ENCODE data around the gene EFHC2.

EFHC2 gene

GRCh38 chrX:44130189-44130588, 213.3 kb downstream of the EFHC2 start:
- no peaks in the 10 kb centered on the region for H3K9me3 ChIP-seq (ENCODE audit: insufficient read depth, low read length)
- H3K4me3 ChIP-seq (ENCODE audit: insufficient read length, low read depth), result no peak overlapping the region
- no peak overlapping the region for H3K9ac ChIP-seq (ENCODE audit: insufficient read length, low read depth)
- no peaks in the 10 kb centered on the region for H3K4me1 ChIP-seq (ENCODE audit: insufficient read depth, insufficient read length)
- TF ChIP-seq ZNF274 (IDR thresholded peaks at IDR 0.05; ENCODE audit: low read depth, low read length) (no peak), YY1 (IDR thresholded peaks at IDR 0.05; ENCODE audit: insufficient read depth, insufficient read length) (no peak), SUZ12 (IDR thresholded peaks at IDR 0.05; ENCODE audit: extremely low read depth, insufficient read depth, insufficient read length) (no peak)
- H3K36me3 ChIP-seq (ENCODE audit: insufficient read depth, insufficient read length, low read length), result no peaks in the 10 kb centered on the region
- no peak for DNase-seq (ENCODE audit: low read depth, low spot score)
- H3K27me3 ChIP-seq (ENCODE audit: insufficient read depth, insufficient read length), result no peaks in the 10 kb centered on the region

GRCh38 chrX:44113337-44113736, 230.1 kb downstream of the EFHC2 start:
- H3K27me3 ChIP-seq (ENCODE audit: insufficient read depth, insufficient read length), result no peaks in the 10 kb centered on the region
- no peaks in the 10 kb centered on the region for H3K4me1 ChIP-seq (ENCODE audit: insufficient read depth, insufficient read length)
- H3K4me3 ChIP-seq (ENCODE audit: insufficient read length, low read depth), result no peak overlapping the region
- H3K9me3 ChIP-seq (ENCODE audit: insufficient read depth, low read length), result no peaks in the 10 kb centered on the region
- TF ChIP-seq YY1 (IDR thresholded peaks at IDR 0.05; ENCODE audit: insufficient read depth, insufficient read length), result no peak
- TF ChIP-seq SUZ12 (IDR thresholded peaks at IDR 0.05; ENCODE audit: extremely low read depth, insufficient read depth, insufficient read length), result no peak
- TF ChIP-seq ZNF274 (IDR thresholded peaks at IDR 0.05; ENCODE audit: low read depth, low read length), result no peak
- H3K9ac ChIP-seq (ENCODE audit: insufficient read length, low read depth), result no peak overlapping the region
- no peak for DNase-seq (ENCODE audit: low read depth, low spot score)
- no peaks in the 10 kb centered on the region for H3K36me3 ChIP-seq (ENCODE audit: insufficient read depth, insufficient read length, low read length)

- no peak overlapping the region for H3K9ac ChIP-seq (ENCODE audit: insufficient read length, low read depth)
- DNase-seq (ENCODE audit: low read depth, low spot score), result no peak
- peaks cover 2% of the 10 kb centered on the region for H3K4me1 ChIP-seq (ENCODE audit: insufficient read depth, insufficient read length)
- no peaks in the 10 kb centered on the region for H3K27me3 ChIP-seq (ENCODE audit: insufficient read depth, insufficient read length)
- no peaks in the 10 kb centered on the region for H3K9me3 ChIP-seq (ENCODE audit: insufficient read depth, low read length)
- no peaks in the 10 kb centered on the region for H3K36me3 ChIP-seq (ENCODE audit: insufficient read depth, insufficient read length, low read length)
- no peak overlapping the region for H3K4me3 ChIP-seq (ENCODE audit: insufficient read length, low read depth)
- TF ChIP-seq YY1 (IDR thresholded peaks at IDR 0.05; ENCODE audit: insufficient read depth, insufficient read length) (no peak), SUZ12 (IDR thresholded peaks at IDR 0.05; ENCODE audit: extremely low read depth, insufficient read depth, insufficient read length) (no peak), ZNF274 (IDR thresholded peaks at IDR 0.05; ENCODE audit: low read depth, low read length) (no peak)
Observed at GRCh38 chrX:44106864-44107263, 236.6 kb downstream of the EFHC2 start.

- peak; percentile 1 for DNase-seq (ENCODE audit: low read depth, low spot score)
- TF ChIP-seq YY1 (IDR thresholded peaks at IDR 0.05; ENCODE audit: insufficient read depth, insufficient read length), result no peak
- TF ChIP-seq SUZ12 (IDR thresholded peaks at IDR 0.05; ENCODE audit: extremely low read depth, insufficient read depth, insufficient read length), result no peak
- no peak for TF ChIP-seq ZNF274 (IDR thresholded peaks at IDR 0.05; ENCODE audit: low read depth, low read length)
- Histone ChIP-seq H3K36me3 (ENCODE audit: insufficient read depth, insufficient read length, low read length) (no peaks in the 10 kb centered on the region), H3K4me3 (ENCODE audit: insufficient read length, low read depth) (no peak overlapping the region), H3K27me3 (ENCODE audit: insufficient read depth, insufficient read length) (no peaks in the 10 kb centered on the region), H3K4me1 (ENCODE audit: insufficient read depth, insufficient read length) (peaks cover 2% of the 10 kb centered on the region), H3K9me3 (ENCODE audit: insufficient read depth, low read length) (no peaks in the 10 kb centered on the region), H3K9ac (ENCODE audit: insufficient read length, low read depth) (no peak overlapping the region)
Observed at GRCh38 chrX:44105228-44105913, 238.1 kb downstream of the EFHC2 start.

GRCh38 chrX:44104699-44105098, 238.8 kb downstream of the EFHC2 start:
- no peak for DNase-seq (ENCODE audit: low read depth, low spot score)
- TF ChIP-seq SUZ12 (IDR thresholded peaks at IDR 0.05; ENCODE audit: extremely low read depth, insufficient read depth, insufficient read length) (no peak), YY1 (IDR thresholded peaks at IDR 0.05; ENCODE audit: insufficient read depth, insufficient read length) (no peak), ZNF274 (IDR thresholded peaks at IDR 0.05; ENCODE audit: low read depth, low read length) (no peak)
- H3K4me1 ChIP-seq (ENCODE audit: insufficient read depth, insufficient read length), result peaks cover 2% of the 10 kb centered on the region
- no peak overlapping the region for H3K4me3 ChIP-seq (ENCODE audit: insufficient read length, low read depth)
- H3K9ac ChIP-seq (ENCODE audit: insufficient read length, low read depth), result no peak overlapping the region
- H3K27me3 ChIP-seq (ENCODE audit: insufficient read depth, insufficient read length), result no peaks in the 10 kb centered on the region
- H3K9me3 ChIP-seq (ENCODE audit: insufficient read depth, low read length), result no peaks in the 10 kb centered on the region
- H3K36me3 ChIP-seq (ENCODE audit: insufficient read depth, insufficient read length, low read length), result no peaks in the 10 kb centered on the region

GRCh38 chrX:44101281-44101680, 242.2 kb downstream of the EFHC2 start:
- no peak overlapping the region for H3K9ac ChIP-seq (ENCODE audit: insufficient read length, low read depth)
- H3K9me3 ChIP-seq (ENCODE audit: insufficient read depth, low read length), result no peaks in the 10 kb centered on the region
- H3K4me1 ChIP-seq (ENCODE audit: insufficient read depth, insufficient read length), result peaks cover 2% of the 10 kb centered on the region
- no peak for DNase-seq (ENCODE audit: low read depth, low spot score)
- no peaks in the 10 kb centered on the region for H3K36me3 ChIP-seq (ENCODE audit: insufficient read depth, insufficient read length, low read length)
- no peaks in the 10 kb centered on the region for H3K27me3 ChIP-seq (ENCODE audit: insufficient read depth, insufficient read length)
- H3K4me3 ChIP-seq (ENCODE audit: insufficient read length, low read depth), result no peak overlapping the region
- TF ChIP-seq SUZ12 (IDR thresholded peaks at IDR 0.05; ENCODE audit: extremely low read depth, insufficient read depth, insufficient read length), result no peak
- TF ChIP-seq YY1 (IDR thresholded peaks at IDR 0.05; ENCODE audit: insufficient read depth, insufficient read length), result no peak

- TF ChIP-seq ZNF274 (IDR thresholded peaks at IDR 0.05; ENCODE audit: low read depth, low read length) (no peak), SUZ12 (IDR thresholded peaks at IDR 0.05; ENCODE audit: extremely low read depth, insufficient read depth, insufficient read length) (no peak), YY1 (IDR thresholded peaks at IDR 0.05; ENCODE audit: insufficient read depth, insufficient read length) (no peak)
- peaks cover 2% of the 10 kb centered on the region for H3K4me1 ChIP-seq (ENCODE audit: insufficient read depth, insufficient read length)
- no peaks in the 10 kb centered on the region for H3K27me3 ChIP-seq (ENCODE audit: insufficient read depth, insufficient read length)
- no peak for DNase-seq (ENCODE audit: low read depth, low spot score)
- H3K36me3 ChIP-seq (ENCODE audit: insufficient read depth, insufficient read length, low read length), result no peaks in the 10 kb centered on the region
- H3K9ac ChIP-seq (ENCODE audit: insufficient read length, low read depth), result no peak overlapping the region
- no peaks in the 10 kb centered on the region for H3K9me3 ChIP-seq (ENCODE audit: insufficient read depth, low read length)
- no peak overlapping the region for H3K4me3 ChIP-seq (ENCODE audit: insufficient read length, low read depth)
Observed at GRCh38 chrX:44099366-44099765, 244.1 kb downstream of the EFHC2 start.
